GM12891 (cell line): ENCODE results near the gene PGK1.

Experiments
- POLR2A ChIP-seq: IDR thresholded peaks from 2 replicates; pipeline ENCODE4 v1.6.1; 2011; ENCODE audit warnings: low read depth, low read length, control low read depth
- POLR2AphosphoS5 ChIP-seq: IDR thresholded peaks from 2 replicates; pipeline ENCODE4 v1.6.1; 2011; ENCODE audit warnings: low read depth, low read length, control low read depth
- POU2F2 ChIP-seq: IDR thresholded peaks from 2 replicates; pipeline ENCODE4 v1.6.1; 2011; ENCODE audit warnings: low read depth, mild to moderate bottlenecking, control low read depth, low read length, moderate library complexity
- TAF1 ChIP-seq: IDR thresholded peaks from 2 replicates; pipeline ENCODE4 v1.6.1; 2011; ENCODE audit warnings: low read depth, low read length, control low read depth

- TF ChIP-seq TAF1 (no peak), POLR2A (no peak), POLR2AphosphoS5 (no peak), POU2F2 (no peak)
Observed at GRCh38 chrX:78105944-78106650, 2.0 kb downstream of the PGK1 start.
